ENCODE data around the gene MRGPRD. TPM values are rescaled to one million over a fixed set of nuclear protein-coding genes. Genes with fewer than 3 reads are reported as not detected.

Gene MRGPRD
- total and polyA plus RNA-seq, 2 of the 13 experiments (the other 11 are each of a cell fraction or from before 2014, with no cell fraction given) = not detected

DNA sequence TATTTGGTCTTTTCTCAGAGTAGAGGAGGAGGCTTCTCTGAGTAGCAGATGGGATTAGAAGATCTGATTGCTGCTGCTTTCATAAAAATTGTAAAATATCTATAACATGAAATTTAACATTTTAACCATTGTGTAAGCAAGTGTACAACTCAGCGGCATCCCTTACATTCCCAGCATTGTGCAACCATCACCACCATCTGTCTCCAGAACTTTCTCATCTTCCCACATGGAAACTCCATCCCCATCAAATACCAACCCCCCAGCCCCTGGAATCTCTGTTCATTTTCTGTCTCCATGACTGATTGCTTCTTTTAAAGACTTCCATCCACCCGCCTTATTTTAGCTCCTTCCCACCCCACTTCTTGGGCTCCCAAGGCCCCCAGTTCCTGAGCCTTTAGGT is 32.3 kb downstream of the MRGPRD start (continued):
- TF ChIP-seq KIAA2018 (CRISPR knock-in tag; IDR thresholded peaks at IDR 0.05; ENCODE audit: borderline replicate concordance) (no peak), RNF2 (conservative IDR thresholded peaks at IDR 0.05; ENCODE audit: low read depth) (no peak), GPN1 (CRISPR knock-in tag; IDR thresholded peaks at IDR 0.05; ENCODE audit: borderline replicate concordance) (no peak), KMT2A (CRISPR knock-in tag; IDR thresholded peaks at IDR 0.05) (no peak), ZSCAN25 (CRISPR knock-in tag; IDR thresholded peaks at IDR 0.05) (no peak), FOXA3 (CRISPR knock-in tag; IDR thresholded peaks at IDR 0.05) (no peak), ZFP1 (CRISPR knock-in tag; IDR thresholded peaks at IDR 0.05) (no peak)
- TF ChIP-seq, protein P1, sequence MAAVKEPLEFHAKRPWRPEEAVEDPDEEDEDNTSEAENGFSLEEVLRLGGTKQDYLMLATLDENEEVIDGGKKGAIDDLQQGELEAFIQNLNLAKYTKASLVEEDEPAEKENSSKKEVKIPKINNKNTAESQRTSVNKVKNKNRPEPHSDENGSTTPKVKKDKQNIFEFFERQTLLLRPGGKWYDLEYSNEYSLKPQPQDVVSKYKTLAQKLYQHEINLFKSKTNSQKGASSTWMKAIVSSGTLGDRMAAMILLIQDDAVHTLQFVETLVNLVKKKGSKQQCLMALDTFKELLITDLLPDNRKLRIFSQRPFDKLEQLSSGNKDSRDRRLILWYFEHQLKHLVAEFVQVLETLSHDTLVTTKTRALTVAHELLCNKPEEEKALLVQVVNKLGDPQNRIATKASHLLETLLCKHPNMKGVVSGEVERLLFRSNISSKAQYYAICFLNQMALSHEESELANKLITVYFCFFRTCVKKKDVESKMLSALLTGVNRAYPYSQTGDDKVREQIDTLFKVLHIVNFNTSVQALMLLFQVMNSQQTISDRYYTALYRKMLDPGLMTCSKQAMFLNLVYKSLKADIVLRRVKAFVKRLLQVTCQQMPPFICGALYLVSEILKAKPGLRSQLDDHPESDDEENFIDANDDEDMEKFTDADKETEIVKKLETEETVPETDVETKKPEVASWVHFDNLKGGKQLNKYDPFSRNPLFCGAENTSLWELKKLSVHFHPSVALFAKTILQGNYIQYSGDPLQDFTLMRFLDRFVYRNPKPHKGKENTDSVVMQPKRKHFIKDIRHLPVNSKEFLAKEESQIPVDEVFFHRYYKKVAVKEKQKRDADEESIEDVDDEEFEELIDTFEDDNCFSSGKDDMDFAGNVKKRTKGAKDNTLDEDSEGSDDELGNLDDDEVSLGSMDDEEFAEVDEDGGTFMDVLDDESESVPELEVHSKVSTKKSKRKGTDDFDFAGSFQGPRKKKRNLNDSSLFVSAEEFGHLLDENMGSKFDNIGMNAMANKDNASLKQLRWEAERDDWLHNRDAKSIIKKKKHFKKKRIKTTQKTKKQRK (IDR thresholded peaks at IDR 0.05; ENCODE audit: low read length) = no peak
- TF ChIP-seq, protein P2, sequence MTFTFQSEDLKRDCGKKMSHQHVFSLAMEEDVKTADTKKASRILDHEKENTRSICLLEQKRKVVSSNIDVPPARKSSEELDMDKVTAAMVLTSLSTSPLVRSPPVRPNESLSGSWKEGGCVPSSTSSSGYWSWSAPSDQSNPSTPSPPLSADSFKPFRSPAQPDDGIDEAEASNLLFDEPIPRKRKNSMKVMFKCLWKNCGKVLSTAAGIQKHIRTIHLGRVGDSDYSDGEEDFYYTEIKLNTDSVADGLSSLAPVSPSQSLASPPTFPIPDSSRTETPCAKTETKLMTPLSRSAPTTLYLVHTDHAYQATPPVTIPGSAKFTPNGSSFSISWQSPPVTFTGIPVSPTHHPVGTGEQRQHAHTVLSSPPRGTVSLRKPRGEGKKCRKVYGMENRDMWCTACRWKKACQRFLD (CRISPR knock-in tag; IDR thresholded peaks at IDR 0.05; ENCODE audit: borderline replicate concordance) = no peak

Measured in HepG2 (cell line).